SH-SY5Y (cell line): Measurements from ENCODE around the gene COX6A1.

ENCODE experiments used
- GATA2 ChIP-seq: IDR thresholded peaks from 2 replicates; pipeline ENCODE4 v1.6.1; 2011; ENCODE audit warnings: mild to moderate bottlenecking, low read depth, low read length
- GATA3 ChIP-seq: IDR thresholded peaks from 2 replicates; pipeline ENCODE4 v1.6.1; 2011; ENCODE audit warnings: low read depth, mild to moderate bottlenecking, low read length, moderate library complexity

GRCh38 chr12:120417917-120418580, 19.9 kb upstream of the COX6A1 start:
- TF ChIP-seq GATA3 (no peak), GATA2 (no peak)
